CD4-positive, CD25-positive, alpha-beta regulatory T cell (primary cell): Measurements from ENCODE around the gene ADGRG7. TPM values are rescaled to one million over a fixed set of nuclear protein-coding genes. Genes with fewer than 3 reads are reported as not detected.

Experiments used
- ATAC-seq, 2 donors: fragments of 150-1000 bp; cut with Tn5 transposase; one replicate each; pipeline ENCODE4 v1.10.0; 2021; ENCODE audit warnings: low read depth in 2 of 2, moderate number of reproducible peaks in 2 of 2, moderate library complexity in 1 of 2
- DNase-seq, 3 donors: peaks; one replicate each; pipeline versions ENCODE4 v3.0.0 to v3.0.0-alpha.2; 2012 to 2022; ENCODE audit warnings: mixed read lengths in 1 of 3
- H3K27ac ChIP-seq: one replicate; pipeline ENCODE4 v1.7.0; 2013; ENCODE audit warnings: mild to moderate bottlenecking, low read length; ENCODE audit not compliant: insufficient read depth, poor library complexity, severe bottlenecking
- H3K27me3 ChIP-seq: one replicate; pipeline ENCODE4 v1.7.0; 2013; ENCODE audit warnings: low read length; ENCODE audit not compliant: control insufficient read depth, insufficient read depth
- H3K36me3 ChIP-seq: one replicate; pipeline ENCODE4 v1.7.0; 2013; ENCODE audit warnings: mild to moderate bottlenecking, low read length, moderate library complexity; ENCODE audit not compliant: control insufficient read depth, insufficient read depth
- H3K4me1 ChIP-seq: 2 replicates; pipeline ENCODE4 v1.7.0; 2013; ENCODE audit warnings: mild to moderate bottlenecking, low read length; ENCODE audit not compliant: insufficient read depth, control insufficient read depth, poor library complexity, severe bottlenecking
- H3K4me3 ChIP-seq: one replicate; pipeline ENCODE4 v1.7.0; 2013; ENCODE audit warnings: low read depth, mild to moderate bottlenecking, low read length, moderate library complexity
- H3K9me3 ChIP-seq, 2 experiments: 1 replicate in 1 of 2; 2 replicates in 1 of 2; pipeline ENCODE4 v1.7.0; 2013; ENCODE audit warnings: low read length in 2 of 2, mild to moderate bottlenecking in 1 of 2, moderate library complexity in 1 of 2; ENCODE audit not compliant: control insufficient read depth in 2 of 2
- H3K27ac Mint-ChIP-seq, 3 donors: one replicate each; pipeline ENCODE4 v1.8.0; 2020 to 2022; ENCODE audit warnings: mild to moderate bottlenecking in 3 of 3, mixed read lengths in 3 of 3, moderate library complexity in 2 of 3
- H3K27me3 Mint-ChIP-seq: one replicate; pipeline ENCODE4 v1.8.0; 2022; ENCODE audit warnings: mild to moderate bottlenecking, mixed read lengths
- H3K36me3 Mint-ChIP-seq: one replicate; pipeline ENCODE4 v1.8.0; 2020; ENCODE audit warnings: mixed read lengths
- H3K4me1 Mint-ChIP-seq, 4 donors: one replicate each; pipeline ENCODE4 v1.8.0; 2020 to 2022; ENCODE audit warnings: mixed read lengths in 4 of 4, mild to moderate bottlenecking in 1 of 4
- H3K4me3 Mint-ChIP-seq, 4 donors: one replicate each; pipeline ENCODE4 v1.8.0; 2020 to 2022; ENCODE audit warnings: mild to moderate bottlenecking in 4 of 4, mixed read lengths in 4 of 4, moderate library complexity in 3 of 4
- H3K9me3 Mint-ChIP-seq, 7 donors: one replicate each; pipeline ENCODE4 v1.8.0; 2020 to 2022; ENCODE audit warnings: mixed read lengths in 7 of 7, mild to moderate bottlenecking in 3 of 7, moderate library complexity in 2 of 7
- polyA plus RNA-seq, 4 donors: library from polyadenylated mRNA; unstranded; fragments of 300-500 nt; fragmentation: Illumina TruSeq; gene quantifications; one replicate each; pipeline ENCODE4 v1.2.3, GENCODE V29; 2021
- total RNA-seq: library from RNA; stranded (reverse); gene quantifications from one replicate; pipeline ENCODE4 v1.2.3, GENCODE V29; 2022

The ADGRG7 gene
- total and polyA plus RNA-seq, 5 donors from 2014 or later: not detected

GRCh38 chr3:100717637-100718487 is 108.5 kb downstream of the ADGRG7 start:
- no peaks in the 10 kb centered on the region for H3K27me3 Mint-ChIP-seq
- no peak for ATAC-seq
- H3K27ac Mint-ChIP-seq: no peak overlapping the region
- Histone ChIP-seq H3K9me3 (no peaks in the 10 kb centered on the region), H3K4me3 (no peak overlapping the region), H3K27me3 (no peaks in the 10 kb centered on the region), H3K27ac (no peak overlapping the region), H3K4me1 (peaks cover 4% of the 10 kb centered on the region), H3K36me3 (peaks cover 63% of the 10 kb centered on the region)
- DNase-seq: no peak
- H3K4me3 Mint-ChIP-seq: peak overlapping the region in 2 of 4 donors; percentile 46 to 72
- H3K9me3 Mint-ChIP-seq: peaks cover 0 to 1% (median 0%) of the 10 kb centered on the region in 7 donors
- peaks cover 50% of the 10 kb centered on the region for H3K36me3 Mint-ChIP-seq
- peaks cover 40 to 56% (median 55%) of the 10 kb centered on the region in 4 donors for H3K4me1 Mint-ChIP-seq

GRCh38 chr3:100719136-100719535 is 109.7 kb downstream of the ADGRG7 start:
- no peak for DNase-seq
- peaks cover 0 to 1% (median 0%) of the 10 kb centered on the region in 7 donors for H3K9me3 Mint-ChIP-seq
- H3K27me3 Mint-ChIP-seq: no peaks in the 10 kb centered on the region
- Histone ChIP-seq H3K9me3 (no peaks in the 10 kb centered on the region), H3K27ac (no peak overlapping the region), H3K4me3 (no peak overlapping the region), H3K4me1 (peaks cover 4% of the 10 kb centered on the region), H3K36me3 (peaks cover 63% of the 10 kb centered on the region), H3K27me3 (no peaks in the 10 kb centered on the region)
- H3K4me1 Mint-ChIP-seq: peaks cover 36 to 49% (median 44%) of the 10 kb centered on the region in 4 donors
- no peak for ATAC-seq
- no peak overlapping the region for H3K4me3 Mint-ChIP-seq
- H3K36me3 Mint-ChIP-seq: peaks cover 44% of the 10 kb centered on the region
- H3K27ac Mint-ChIP-seq: peak overlapping the region in 2 of 3 donors; percentile 11 to 80

- Histone ChIP-seq H3K27me3 (no peaks in the 10 kb centered on the region), H3K9me3 (no peaks in the 10 kb centered on the region), H3K4me3 (no peak overlapping the region), H3K27ac (no peak overlapping the region), H3K36me3 (peaks cover 65% of the 10 kb centered on the region), H3K4me1 (peaks cover 4% of the 10 kb centered on the region)
- no peak for ATAC-seq
- Mint-ChIP-seq H3K27me3 (no peaks in the 10 kb centered on the region), H3K4me1 (peaks cover 29 to 40% (median 35%) of the 10 kb centered on the region in 4 donors), H3K9me3 (no peaks in the 10 kb centered on the region), H3K36me3 (peaks cover 37% of the 10 kb centered on the region), H3K27ac (no peak overlapping the region), H3K4me3 (no peak overlapping the region)
- DNase-seq: no peak
Measured at GRCh38 chr3:100720426-100720825, 111.0 kb downstream of the ADGRG7 start.

- no peak overlapping the region for H3K4me3 Mint-ChIP-seq
- no peaks in the 10 kb centered on the region for H3K9me3 Mint-ChIP-seq
Measured at GRCh38 chr3:100725935-100726513, 116.6 kb downstream of the ADGRG7 start.

GRCh38 chr3:100726706-100727105 is 117.3 kb downstream of the ADGRG7 start:
- Mint-ChIP-seq H3K9me3 (no peaks in the 10 kb centered on the region), H3K27ac (peak overlapping the region; percentile 0 to 57 (median 21)), H3K27me3 (no peaks in the 10 kb centered on the region), H3K4me1 (peaks cover 16 to 26% (median 23%) of the 10 kb centered on the region in 4 donors), H3K36me3 (peaks cover 41% of the 10 kb centered on the region), H3K4me3 (no peak overlapping the region)
- no peaks in the 10 kb centered on the region for H3K9me3 ChIP-seq
- no peaks in the 10 kb centered on the region for H3K4me1 ChIP-seq
- DNase-seq (no peak), ATAC-seq (no peak)
- H3K36me3 ChIP-seq: peaks cover 70% of the 10 kb centered on the region
- no peak overlapping the region for H3K4me3 ChIP-seq
- H3K27ac ChIP-seq: no peak overlapping the region
- no peaks in the 10 kb centered on the region for H3K27me3 ChIP-seq

More at GRCh38 chr3:100725935-100726513, 116.6 kb downstream of the ADGRG7 start:
- Mint-ChIP-seq H3K27me3 (no peaks in the 10 kb centered on the region), H3K4me1 (peaks cover 16 to 26% (median 23%) of the 10 kb centered on the region in 4 donors), H3K27ac (peak overlapping the region in 2 of 3 donors; percentile 34 to 50), H3K36me3 (peaks cover 47% of the 10 kb centered on the region)
- H3K36me3 ChIP-seq: peaks cover 70% of the 10 kb centered on the region
- no peak for ATAC-seq
- H3K4me1 ChIP-seq: no peaks in the 10 kb centered on the region
- no peak overlapping the region for H3K27ac ChIP-seq
- H3K9me3 ChIP-seq: no peaks in the 10 kb centered on the region
- no peak for DNase-seq
- no peaks in the 10 kb centered on the region for H3K27me3 ChIP-seq
- H3K4me3 ChIP-seq: no peak overlapping the region

GRCh38 chr3:100730524-100730923 is 121.1 kb downstream of the ADGRG7 start:
- Mint-ChIP-seq H3K27ac (peak overlapping the region in 1 of 3 donors; percentile 9), H3K27me3 (no peaks in the 10 kb centered on the region), H3K4me1 (peaks cover 20 to 40% (median 24%) of the 10 kb centered on the region in 4 donors), H3K4me3 (no peak overlapping the region), H3K9me3 (no peaks in the 10 kb centered on the region), H3K36me3 (peaks cover 46% of the 10 kb centered on the region)
- no peak for DNase-seq
- Histone ChIP-seq H3K9me3 (no peaks in the 10 kb centered on the region), H3K27ac (no peak overlapping the region), H3K27me3 (no peaks in the 10 kb centered on the region), H3K4me3 (no peak overlapping the region), H3K36me3 (peaks cover 80% of the 10 kb centered on the region), H3K4me1 (no peaks in the 10 kb centered on the region)
- ATAC-seq: no peak

GRCh38 chr3:100732435-100732834 is 123.0 kb downstream of the ADGRG7 start:
- peaks cover 92% of the 10 kb centered on the region for H3K36me3 ChIP-seq
- H3K4me3 ChIP-seq: no peak overlapping the region

More at GRCh38 chr3:100732435-100732834, 123.0 kb downstream of the ADGRG7 start:
- Mint-ChIP-seq H3K36me3 (peaks cover 43% of the 10 kb centered on the region), H3K4me3 (no peak overlapping the region), H3K27ac (no peak overlapping the region), H3K4me1 (peaks cover 4 to 26% (median 15%) of the 10 kb centered on the region in 4 donors), H3K9me3 (no peaks in the 10 kb centered on the region), H3K27me3 (no peaks in the 10 kb centered on the region)
- DNase-seq (no peak), ATAC-seq (no peak)
- H3K27ac ChIP-seq: no peak overlapping the region
- H3K9me3 ChIP-seq: no peaks in the 10 kb centered on the region
- no peaks in the 10 kb centered on the region for H3K27me3 ChIP-seq
- no peaks in the 10 kb centered on the region for H3K4me1 ChIP-seq
